Smooth muscle cell (in vitro differentiated cells): Measurements from ENCODE around the gene MTNR1B. TPM values are rescaled to one million over a fixed set of nuclear protein-coding genes. Genes with fewer than 3 reads are reported as not detected.

Experiments used
- DNase-seq: peaks from one replicate; lab custom pipeline; 2025; ENCODE audit not compliant: unreplicated experiment; lab: John Stamatoyannopoulos, UW
- H2AFZ ChIP-seq: fragments of 200-600 bp; sonication (generic); 2 replicates; pipeline ENCODE4 v1.6.0; 2016; ENCODE audit warnings: antibody characterized with exemption, low read depth, mild to moderate bottlenecking
- H3F3A ChIP-seq: fragments of 200-600 bp; sonication (generic); 2 replicates; pipeline ENCODE4 v1.6.0; 2017; ENCODE audit warnings: antibody characterized with exemption, low read depth
- H3K27ac ChIP-seq: fragments of 200-600 bp; sonication (generic); 2 replicates; pipeline ENCODE4 v1.5.1; 2016; ENCODE audit warnings: low read depth, mild to moderate bottlenecking
- H3K27me3 ChIP-seq: fragments of 200-600 bp; sonication (generic); 2 replicates; pipeline ENCODE4 v1.6.1; 2016; ENCODE audit warnings: low read depth, mild to moderate bottlenecking
- H3K36me3 ChIP-seq: fragments of 200-600 bp; sonication (generic); 2 replicates; pipeline ENCODE4 v1.5.1; 2016; ENCODE audit warnings: low read depth
- H3K4me1 ChIP-seq: fragments of 200-600 bp; sonication (generic); 2 replicates; pipeline ENCODE4 v1.5.1; 2016; ENCODE audit warnings: low read depth
- H3K4me2 ChIP-seq: fragments of 200-600 bp; sonication (generic); 2 replicates; pipeline ENCODE4 v1.6.0; 2016; ENCODE audit warnings: mild to moderate bottlenecking
- H3K4me3 ChIP-seq: fragments of 200-600 bp; sonication (generic); 2 replicates; pipeline ENCODE4 v1.5.1; 2016; ENCODE audit warnings: mild to moderate bottlenecking
- H3K79me2 ChIP-seq: fragments of 200-600 bp; sonication (generic); 2 replicates; pipeline ENCODE4 v1.6.0; 2016; ENCODE audit warnings: low read depth, mild to moderate bottlenecking
- H3K9ac ChIP-seq: fragments of 200-600 bp; sonication (generic); 2 replicates; pipeline ENCODE4 v1.6.0; 2016; ENCODE audit warnings: low read depth
- H3K9me3 ChIP-seq: fragments of 200-600 bp; sonication (generic); replicated peaks from 2 replicates; pipeline ENCODE4 v1.5.1; 2016; ENCODE audit warnings: low read depth
- H4K20me1 ChIP-seq: fragments of 200-600 bp; sonication (generic); 2 replicates; pipeline ENCODE4 v1.6.0; 2016; ENCODE audit warnings: low read depth
- WGBS: methylation state at CpG from one replicate; pipeline ENCODE4 v1.1.7; 2016; ENCODE audit warnings: low lambda C conversion rate; 5-methylcytosine and 5-hydroxymethylcytosine counted together
- polyA plus RNA-seq: library from polyadenylated mRNA; unstranded; fragments of >200 nt; fragmentation: Nextera tagmentation; extraction: Ambion mirVana; gene quantifications from 2 replicates; pipeline ENCODE4 v1.2.1, GENCODE V29; 2016
- total RNA-seq: library from RNA; depleted of rRNA; stranded (reverse); fragments of >200 nt; gene quantifications from 2 replicates; pipeline ENCODE4 v1.2.3, GENCODE V29; 2014
- TF ChIP-seq, protein P1 (sequence below): fragments of 200-600 bp; sonication (generic); IDR thresholded peaks from 2 replicates; pipeline ENCODE4 v1.5.1; 2017; ENCODE audit warnings: borderline replicate concordance, mild to moderate bottlenecking, antibody characterized with exemption; ENCODE audit not compliant: insufficient read depth, poor library complexity, severe bottlenecking

MTNR1B gene
- total RNA-seq (not detected in 2 replicates), polyA plus RNA-seq (not detected in 2 replicates)

DNA sequence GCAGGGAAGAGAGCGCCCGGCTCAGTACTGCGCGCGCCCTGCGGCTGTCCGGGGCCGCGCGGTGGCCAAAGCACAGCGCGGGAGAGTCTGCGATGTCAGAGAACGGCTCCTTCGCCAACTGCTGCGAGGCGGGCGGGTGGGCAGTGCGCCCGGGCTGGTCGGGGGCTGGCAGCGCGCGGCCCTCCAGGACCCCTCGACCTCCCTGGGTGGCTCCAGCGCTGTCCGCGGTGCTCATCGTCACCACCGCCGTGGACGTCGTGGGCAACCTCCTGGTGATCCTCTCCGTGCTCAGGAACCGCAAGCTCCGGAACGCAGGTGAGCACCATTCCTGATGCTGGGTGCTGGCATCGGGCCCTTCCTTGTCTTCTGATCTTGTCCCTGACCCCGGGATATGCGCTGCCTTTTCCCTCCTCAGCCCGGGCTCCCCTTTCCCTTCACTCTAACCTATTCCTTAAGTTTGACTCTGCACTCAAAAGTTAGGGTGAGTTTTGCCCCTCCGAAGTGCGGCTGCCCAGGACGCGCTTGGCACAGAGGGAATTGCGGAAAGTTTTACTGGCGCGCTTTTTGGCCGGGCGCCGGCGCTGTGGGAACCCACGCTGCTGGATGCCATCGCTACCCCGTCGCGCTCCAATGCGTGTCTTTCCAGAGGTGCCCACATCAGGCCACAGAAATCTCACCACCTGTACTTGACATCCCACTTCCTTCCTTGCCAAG, at the start of gene MTNR1B:
Gene MTNR1B, plus strand, starts transcription at position 18 of the 714 bp plus-strand sequence. Its CDS starts 75 bp downstream, at position 93.
- Histone ChIP-seq H3K9me3 (no peaks in the 10 kb centered on the region), H4K20me1 (no peaks in the 10 kb centered on the region), H3K36me3 (no peaks in the 10 kb centered on the region), H3K27me3 (peaks cover 27% of the 10 kb centered on the region), H3K4me2 (peak within 1 kb of the TSS; percentile 72), H3K9ac (no peak within 1 kb of the TSS), H2AFZ (no peak within 1 kb of the TSS), H3K4me3 (peak within 1 kb of the TSS; percentile 29), H3K27ac (no peak within 1 kb of the TSS), H3F3A (no peaks in the 10 kb centered on the region), H3K79me2 (no peaks in the 10 kb centered on the region), H3K4me1 (no peaks in the 10 kb centered on the region)
- TF ChIP-seq, protein P1, sequence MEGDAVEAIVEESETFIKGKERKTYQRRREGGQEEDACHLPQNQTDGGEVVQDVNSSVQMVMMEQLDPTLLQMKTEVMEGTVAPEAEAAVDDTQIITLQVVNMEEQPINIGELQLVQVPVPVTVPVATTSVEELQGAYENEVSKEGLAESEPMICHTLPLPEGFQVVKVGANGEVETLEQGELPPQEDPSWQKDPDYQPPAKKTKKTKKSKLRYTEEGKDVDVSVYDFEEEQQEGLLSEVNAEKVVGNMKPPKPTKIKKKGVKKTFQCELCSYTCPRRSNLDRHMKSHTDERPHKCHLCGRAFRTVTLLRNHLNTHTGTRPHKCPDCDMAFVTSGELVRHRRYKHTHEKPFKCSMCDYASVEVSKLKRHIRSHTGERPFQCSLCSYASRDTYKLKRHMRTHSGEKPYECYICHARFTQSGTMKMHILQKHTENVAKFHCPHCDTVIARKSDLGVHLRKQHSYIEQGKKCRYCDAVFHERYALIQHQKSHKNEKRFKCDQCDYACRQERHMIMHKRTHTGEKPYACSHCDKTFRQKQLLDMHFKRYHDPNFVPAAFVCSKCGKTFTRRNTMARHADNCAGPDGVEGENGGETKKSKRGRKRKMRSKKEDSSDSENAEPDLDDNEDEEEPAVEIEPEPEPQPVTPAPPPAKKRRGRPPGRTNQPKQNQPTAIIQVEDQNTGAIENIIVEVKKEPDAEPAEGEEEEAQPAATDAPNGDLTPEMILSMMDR: no peak
- WGBS: 61% methylated on average over 44 of the region's 58 CpGs
- no peak for DNase-seq

DNA sequence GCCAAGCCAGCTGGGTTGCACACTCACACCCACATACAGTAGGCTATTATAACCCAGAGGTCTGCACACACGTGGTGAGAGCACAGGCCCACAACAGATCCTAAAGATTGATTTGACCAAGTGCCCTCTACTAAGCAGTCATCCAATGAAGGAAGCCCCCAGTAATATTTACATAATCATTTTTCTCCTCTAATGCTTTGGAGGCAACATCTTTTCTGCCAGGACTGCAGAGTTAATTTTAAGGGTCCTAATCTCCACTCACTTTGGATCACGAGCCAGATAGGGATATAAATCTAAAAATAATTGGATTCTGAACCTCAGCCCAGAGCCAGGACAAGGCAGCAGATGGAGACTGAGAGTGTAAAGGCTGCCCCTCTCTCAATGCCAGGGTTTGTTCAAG, 49.1 kb upstream of the MTNR1B start:
- Histone ChIP-seq H2AFZ (no peak overlapping the region), H3F3A (no peaks in the 10 kb centered on the region), H4K20me1 (no peaks in the 10 kb centered on the region), H3K4me1 (no peaks in the 10 kb centered on the region), H3K9ac (no peak overlapping the region), H3K4me2 (no peak overlapping the region), H3K79me2 (no peaks in the 10 kb centered on the region), H3K36me3 (no peaks in the 10 kb centered on the region), H3K9me3 (no peaks in the 10 kb centered on the region), H3K4me3 (no peak overlapping the region), H3K27ac (no peak overlapping the region), H3K27me3 (no peaks in the 10 kb centered on the region)
- WGBS: 77% methylated on average over 2 of the region's 2 CpGs
- DNase-seq: no peak
- TF ChIP-seq, protein P1: no peak

DNA sequence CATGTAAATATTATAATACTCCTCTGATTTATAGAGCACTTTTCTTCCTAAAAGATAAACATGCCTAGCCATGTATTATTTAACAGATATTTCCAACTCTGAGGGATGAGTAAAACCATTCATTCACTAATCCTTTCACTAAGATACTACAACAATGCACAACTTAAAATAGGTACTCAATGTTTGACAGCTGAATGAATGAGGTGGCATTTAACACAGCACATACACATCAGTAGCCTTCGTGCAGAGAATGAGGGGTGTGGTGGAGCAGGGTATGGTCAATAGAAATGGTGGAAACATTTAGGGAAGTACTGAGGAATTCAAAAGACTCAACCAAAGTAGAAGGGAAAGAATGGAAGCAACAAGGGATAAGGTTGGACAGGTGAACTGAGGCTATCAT, 46.7 kb upstream of the MTNR1B start:
- no peak for DNase-seq
- no peak overlapping the region for H2AFZ ChIP-seq
- TF ChIP-seq, protein P1: no peak
- no peak overlapping the region for H3K4me3 ChIP-seq
- H3K9me3 ChIP-seq: no peaks in the 10 kb centered on the region
- H3K9ac ChIP-seq: no peak overlapping the region
- H3K4me1 ChIP-seq: no peaks in the 10 kb centered on the region
- H3K27me3 ChIP-seq: no peaks in the 10 kb centered on the region
- no peak overlapping the region for H3K27ac ChIP-seq
- no peaks in the 10 kb centered on the region for H3K79me2 ChIP-seq
- 47% methylated on average over 1 of the region's 1 CpG for WGBS
- H3K4me2 ChIP-seq: no peak overlapping the region
- H3F3A ChIP-seq: no peaks in the 10 kb centered on the region
- H3K36me3 ChIP-seq: no peaks in the 10 kb centered on the region
- no peaks in the 10 kb centered on the region for H4K20me1 ChIP-seq

DNA sequence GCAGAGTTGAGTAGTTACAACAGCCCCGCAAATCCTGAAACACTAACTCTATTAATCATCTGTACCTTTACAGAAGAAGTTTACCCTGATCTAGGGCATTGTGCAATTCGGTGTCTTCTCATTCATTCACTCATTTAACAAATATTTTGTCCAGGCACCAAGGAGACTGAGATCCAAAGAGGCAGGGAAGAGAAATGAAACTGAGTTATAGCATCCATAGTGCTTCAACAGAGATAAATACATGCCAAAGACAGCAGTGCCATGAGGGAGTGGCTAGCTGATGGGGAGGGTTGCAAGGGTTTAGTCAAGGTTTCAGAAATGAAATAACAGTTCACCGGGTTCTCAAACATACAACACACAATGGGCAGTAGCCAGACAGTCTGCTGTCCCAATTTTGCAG, 40.2 kb upstream of the MTNR1B start:
- no peak overlapping the region for H3K27ac ChIP-seq
- H3K79me2 ChIP-seq: no peaks in the 10 kb centered on the region
- no peak overlapping the region for H2AFZ ChIP-seq
- no peaks in the 10 kb centered on the region for H3K27me3 ChIP-seq
- H3K36me3 ChIP-seq: no peaks in the 10 kb centered on the region
- no peak for DNase-seq
- H3K4me2 ChIP-seq: no peak overlapping the region
- H3K4me3 ChIP-seq: no peak overlapping the region
- no peak overlapping the region for H3K9ac ChIP-seq
- TF ChIP-seq, protein P1: no peak
- H3F3A ChIP-seq: no peaks in the 10 kb centered on the region
- no peaks in the 10 kb centered on the region for H3K4me1 ChIP-seq
- H4K20me1 ChIP-seq: no peaks in the 10 kb centered on the region
- H3K9me3 ChIP-seq: no peaks in the 10 kb centered on the region
- WGBS: 95% methylated on average over 3 of the region's 3 CpGs
